HG02981 (cell line): ENCODE measurements around the gene NBL1.

Experiments
- ATAC-seq: cut with Tn5 transposase; IDR thresholded peaks from one replicate; pipeline ENCODE4 v1.9.1; 2021; ENCODE audit warnings: mild to moderate bottlenecking, moderate library complexity; ENCODE audit not compliant: unreplicated experiment

NBL1 gene, protein sequence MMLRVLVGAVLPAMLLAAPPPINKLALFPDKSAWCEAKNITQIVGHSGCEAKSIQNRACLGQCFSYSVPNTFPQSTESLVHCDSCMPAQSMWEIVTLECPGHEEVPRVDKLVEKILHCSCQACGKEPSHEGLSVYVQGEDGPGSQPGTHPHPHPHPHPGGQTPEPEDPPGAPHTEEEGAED

DNA sequence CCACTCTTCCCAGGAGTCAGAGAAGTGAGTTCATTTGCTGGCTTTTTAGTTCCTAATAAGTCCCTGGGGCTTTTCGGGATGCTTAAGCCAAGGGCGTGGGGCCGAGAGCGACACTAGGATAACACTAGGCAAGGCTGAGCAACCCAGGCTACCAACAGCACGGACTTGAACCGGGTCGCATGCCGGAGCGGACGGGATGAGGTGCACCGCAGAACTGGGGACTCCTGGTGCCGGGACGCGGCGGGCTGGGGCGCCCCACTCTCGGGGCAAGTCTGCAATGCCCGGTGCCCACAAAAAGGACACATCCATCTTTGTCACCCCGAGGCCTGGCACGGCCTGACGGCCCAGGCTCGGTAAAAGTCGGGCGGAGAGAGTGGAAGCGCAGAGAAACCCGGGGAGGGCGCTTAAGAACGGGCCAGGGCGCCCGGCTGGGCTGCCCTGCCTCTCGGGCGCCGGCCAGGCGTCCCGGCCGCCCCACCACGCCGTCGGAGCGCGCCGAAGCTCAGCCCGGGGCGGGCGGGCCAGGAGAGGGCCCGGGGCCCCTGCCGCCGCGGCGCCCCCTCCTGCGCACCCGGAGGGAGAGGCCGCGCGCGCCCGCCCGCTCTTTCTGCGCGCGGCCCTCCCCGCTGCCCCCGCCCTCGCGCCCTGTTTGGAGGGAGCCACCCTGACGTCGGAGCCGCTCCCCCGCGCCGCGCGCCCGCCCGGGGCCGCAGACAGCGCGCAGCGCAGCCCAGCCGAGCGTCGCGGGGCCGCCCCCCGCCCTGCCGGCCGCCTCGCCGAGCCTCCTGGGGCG is at the start of gene NBL1:
NBL1 (plus strand) TSS at position 710 of the 793 bp plus-strand sequence. CDS start 10,720 bp downstream, outside the sequence.
- peak; percentile 46 for ATAC-seq

DNA sequence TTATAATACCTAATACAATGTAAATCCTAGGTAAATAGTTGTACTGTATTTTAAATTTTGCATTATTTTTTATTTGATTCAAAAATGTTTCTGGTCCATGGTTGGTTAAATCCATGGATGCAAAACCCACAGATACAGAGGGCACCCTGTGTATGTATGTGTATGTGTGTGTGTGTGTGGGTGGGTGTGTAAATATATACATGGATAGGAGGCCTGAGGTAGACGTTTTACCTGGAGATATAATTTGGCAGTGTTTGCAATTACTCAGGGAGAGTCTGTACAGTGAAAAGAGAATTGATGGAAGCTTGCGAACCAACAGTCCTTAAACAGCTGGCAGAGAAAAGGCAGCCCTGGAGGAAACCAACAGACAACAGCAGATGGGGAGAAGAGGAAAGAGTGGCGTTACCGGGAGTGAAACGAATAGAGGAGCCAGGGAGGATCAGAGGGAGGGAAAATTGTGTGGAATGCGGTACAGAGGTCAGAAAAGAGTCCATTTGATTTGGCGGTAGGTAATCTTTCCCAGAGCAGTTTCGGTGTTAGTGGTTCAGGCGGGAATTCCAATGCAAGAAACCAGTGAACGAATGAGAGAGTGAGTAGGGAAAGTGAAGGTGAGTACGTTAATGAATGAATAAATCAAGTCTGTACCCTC is 47.9 kb upstream of the NBL1 start:
- ATAC-seq: no peak

DNA sequence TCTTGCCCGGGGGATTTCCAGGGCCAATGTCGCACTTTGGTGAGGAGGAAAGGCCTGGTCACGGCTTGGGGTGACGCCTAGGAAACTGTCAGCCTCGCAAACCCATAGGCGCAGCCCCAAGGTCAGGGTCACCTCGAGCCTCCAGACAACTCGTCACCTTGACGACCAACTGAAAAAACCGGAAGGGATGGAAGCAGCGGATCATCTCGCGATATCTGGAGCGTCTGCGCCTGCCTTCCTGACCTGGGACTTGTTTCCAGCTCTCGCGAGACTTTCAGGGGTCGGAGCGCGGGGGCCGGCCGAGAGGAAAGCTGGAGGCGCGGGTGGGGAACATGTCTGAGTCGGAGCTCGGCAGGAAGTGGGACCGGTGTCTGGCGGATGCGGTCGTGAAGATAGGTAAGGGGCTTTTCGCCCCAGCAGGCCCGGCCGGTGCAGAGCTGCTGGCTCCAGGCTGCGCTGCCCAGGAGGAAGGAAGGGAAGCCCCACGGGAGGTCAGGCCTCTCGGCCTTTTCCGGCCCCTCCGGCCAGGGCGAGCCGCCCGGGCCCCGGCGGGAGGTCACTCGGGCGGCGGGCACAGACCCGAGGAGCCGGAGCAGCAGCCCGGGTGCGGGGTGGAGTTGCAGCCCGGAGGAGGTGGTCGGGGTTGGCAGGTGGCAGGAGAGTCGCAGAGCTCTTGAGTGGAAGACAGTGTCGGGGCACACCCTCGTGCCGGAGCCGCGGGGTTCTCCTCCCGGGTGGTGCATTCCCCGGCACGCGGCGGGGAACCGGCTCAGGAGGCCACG is 47.2 kb upstream of the NBL1 start:
- peak; percentile 84 for ATAC-seq

DNA sequence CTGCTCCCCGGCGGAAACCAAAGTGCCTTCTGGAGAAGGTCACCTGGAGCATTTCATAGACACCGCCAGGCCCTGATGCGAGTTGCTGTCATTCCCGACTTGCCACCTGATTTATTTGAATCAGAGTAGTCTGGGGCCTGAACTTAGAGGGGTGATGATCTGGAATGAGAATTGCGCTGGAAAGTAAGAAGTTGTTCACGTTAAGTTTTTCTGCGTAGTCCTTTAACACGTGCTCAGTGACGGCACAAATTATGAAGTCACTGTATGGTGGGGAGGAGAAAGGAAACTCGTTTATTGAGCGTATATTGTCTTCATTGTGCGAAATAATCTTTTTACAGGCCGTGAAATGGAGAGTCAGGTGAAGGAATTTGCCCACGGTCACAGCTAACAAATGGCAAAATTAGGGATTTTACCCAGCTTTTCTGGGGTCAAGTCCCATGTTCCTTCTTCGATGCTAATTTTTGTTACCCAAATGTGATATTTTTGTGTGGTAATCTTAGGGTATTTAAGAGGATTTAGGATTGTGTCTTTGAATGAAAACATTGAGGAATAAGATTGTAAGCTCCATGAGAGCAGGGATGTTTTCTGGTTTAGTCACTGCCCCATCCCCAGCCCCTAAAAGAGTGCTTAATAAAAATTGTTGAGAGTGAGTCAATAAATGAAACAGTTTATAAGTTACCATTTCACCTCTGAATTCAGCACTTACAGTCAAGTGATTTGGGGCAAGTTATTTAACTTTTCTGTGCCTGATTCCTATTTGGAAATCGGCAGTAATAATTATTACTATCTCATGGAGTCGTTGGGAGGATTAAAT is 46.4 kb upstream of the NBL1 start:
- peak; percentile 9 for ATAC-seq

DNA sequence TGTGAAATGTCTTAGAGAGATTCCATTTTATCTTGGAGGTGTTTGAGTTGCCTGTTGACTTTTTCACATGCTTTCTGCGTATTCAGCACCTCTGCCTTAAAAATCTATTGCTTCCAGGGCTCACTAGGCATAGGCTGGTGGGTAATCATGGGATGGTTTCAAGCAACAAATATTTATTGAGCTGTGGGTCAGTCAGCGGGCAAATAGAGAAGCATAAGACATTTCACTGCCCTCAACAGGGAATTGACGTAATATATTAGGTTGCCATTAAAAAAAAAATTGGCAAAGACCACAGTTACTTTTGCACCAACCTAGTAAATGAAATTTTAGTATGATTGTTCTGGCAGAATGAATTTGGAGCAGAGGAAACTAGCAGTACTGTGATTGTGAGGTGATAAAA is 44.3 kb upstream of the NBL1 start:
- ATAC-seq: no peak

DNA sequence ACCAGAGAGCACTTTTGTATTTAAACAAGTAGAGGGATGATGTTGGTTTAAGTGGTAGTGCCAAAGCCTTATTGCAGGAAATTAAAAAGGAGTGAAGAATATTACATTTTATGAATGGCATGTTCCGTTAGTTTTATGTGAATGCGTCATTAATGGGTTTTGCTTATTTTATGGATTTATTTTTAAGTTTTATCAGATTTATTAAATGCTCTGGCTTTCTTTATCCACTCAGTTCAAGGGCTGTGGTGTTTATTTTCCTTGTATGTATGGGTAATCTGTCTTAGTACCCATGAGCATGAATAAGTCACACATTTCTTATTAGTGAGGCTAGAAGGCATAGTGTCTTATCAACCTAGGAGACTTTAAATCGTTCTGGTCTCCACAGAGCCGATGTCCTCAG is 41.6 kb upstream of the NBL1 start:
- no peak for ATAC-seq

DNA sequence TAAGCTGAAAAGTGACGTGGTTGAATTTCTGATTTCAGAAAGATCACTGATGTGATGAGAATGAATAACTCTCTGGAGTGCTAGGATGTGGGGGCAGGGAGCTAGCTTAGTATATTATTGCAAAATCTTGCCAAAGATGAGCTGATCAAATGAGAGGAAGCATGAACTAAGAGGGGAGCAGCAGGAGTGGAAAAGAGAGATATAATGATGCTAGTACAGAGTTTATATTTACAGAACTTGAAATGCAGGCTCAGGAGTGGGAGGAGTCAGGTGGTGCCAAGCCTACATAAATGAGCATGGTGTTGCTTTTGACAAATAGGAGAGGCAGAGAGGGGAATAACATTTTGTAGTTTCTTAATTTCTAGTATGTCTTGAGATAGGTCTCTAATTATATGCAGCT is 38.1 kb upstream of the NBL1 start:
- ATAC-seq: no peak

DNA sequence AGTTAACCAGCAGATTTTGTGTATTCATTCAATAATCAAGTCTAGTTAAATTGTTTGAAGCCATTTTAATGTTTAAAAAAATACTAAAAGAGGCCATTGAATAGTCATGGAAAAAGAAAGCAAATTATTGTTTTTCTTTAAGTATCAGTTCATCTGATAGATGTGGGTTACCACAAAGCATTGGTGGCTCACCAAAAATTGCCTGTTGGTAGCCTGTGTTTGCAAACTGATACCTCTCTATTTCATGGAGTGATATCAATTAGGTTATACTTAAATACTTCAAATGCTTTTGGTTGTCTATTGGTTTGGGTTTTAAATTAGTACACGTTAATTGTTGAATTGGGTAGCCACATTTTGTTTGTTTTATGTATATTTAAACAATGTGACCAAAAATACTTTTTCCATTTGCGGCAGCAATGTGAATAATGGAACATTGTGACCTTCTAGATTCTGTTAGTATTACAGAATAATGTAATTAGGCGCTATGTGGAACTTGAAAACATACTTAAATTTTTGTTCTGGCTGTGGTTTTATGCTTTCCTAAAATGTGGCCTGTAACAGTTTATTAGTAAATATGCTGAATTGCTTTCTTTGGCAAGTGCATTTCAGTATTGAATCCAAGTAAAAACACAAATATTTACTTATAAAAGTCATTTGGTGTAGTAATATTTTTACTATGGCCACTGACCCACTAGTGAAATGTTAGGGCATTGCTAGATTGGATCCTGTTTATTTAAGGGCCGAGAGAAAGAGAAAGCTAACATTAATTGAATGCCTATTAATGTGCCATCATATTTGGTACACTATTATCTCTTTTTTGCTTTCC is 37.1 kb upstream of the NBL1 start:
- ATAC-seq: no peak

DNA sequence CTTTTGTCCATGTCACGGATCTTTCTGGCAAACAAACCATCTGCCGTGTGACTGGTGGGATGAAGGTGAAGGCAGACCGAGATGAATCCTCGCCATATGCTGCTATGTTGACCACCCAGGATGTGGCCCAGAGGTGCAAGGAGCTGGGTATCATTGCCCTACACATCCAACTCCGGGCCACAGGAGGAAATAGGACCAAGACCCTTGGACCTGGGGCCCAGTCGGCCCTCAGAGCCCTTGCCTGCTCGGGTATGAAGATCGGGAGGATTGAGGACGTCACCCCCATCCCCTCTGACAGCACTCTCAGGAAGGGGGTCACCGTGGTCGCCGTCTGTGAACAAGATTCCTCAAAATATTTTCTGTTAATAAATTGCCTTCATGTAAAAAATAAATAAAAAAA is 35.9 kb upstream of the NBL1 start:
- no peak for ATAC-seq

DNA sequence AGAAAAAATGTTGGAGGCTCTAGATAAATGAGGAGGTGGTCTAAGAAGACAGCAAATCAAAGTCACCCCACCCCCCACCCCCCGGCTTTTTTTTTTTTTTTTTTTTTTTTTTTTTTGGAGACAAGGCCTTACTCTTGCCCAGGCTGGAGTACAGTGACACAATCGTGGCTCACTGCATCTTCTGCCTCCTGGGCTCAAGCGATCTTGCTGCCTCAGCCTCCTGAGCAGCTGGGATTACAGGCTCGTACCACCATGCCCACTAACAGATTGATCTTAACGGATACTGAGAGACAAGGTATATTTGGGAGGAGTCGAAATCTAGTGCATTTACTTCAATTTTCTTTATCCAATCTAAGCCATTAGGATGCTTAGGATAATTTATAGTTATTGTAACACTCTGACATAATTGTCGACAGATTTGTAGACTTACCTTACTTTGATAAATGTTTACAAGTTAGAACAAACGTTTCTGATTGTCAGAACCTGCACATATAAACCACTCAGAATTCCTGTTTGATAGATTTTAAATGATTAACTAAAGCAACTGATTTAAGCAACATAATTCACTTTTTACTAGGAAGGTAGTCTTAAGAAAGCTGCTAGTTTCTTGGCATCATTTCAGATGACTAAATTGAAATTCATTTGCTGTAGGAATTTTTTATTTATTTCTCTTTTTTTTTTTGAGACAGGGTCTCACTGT is 33.7 kb upstream of the NBL1 start:
- no peak for ATAC-seq

DNA sequence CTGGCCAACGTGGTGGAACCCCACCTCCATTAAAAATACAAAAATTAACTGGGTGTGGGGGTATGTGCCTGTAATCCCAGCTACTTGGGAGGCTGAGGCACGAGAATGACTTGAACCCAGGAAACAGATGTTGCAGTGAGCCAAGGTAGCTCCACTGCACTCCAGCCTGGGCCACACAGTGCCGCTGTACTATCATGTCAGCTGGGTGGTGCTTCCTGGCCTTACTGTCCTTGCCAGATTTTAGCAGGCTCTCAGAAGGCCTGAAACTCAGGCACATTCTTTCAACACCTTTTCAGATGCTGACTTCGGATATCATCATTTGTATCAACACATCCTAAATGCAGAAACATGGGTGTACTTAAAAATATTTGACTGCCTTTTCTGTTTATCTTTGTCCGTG is 31.6 kb upstream of the NBL1 start:
- ATAC-seq: no peak

DNA sequence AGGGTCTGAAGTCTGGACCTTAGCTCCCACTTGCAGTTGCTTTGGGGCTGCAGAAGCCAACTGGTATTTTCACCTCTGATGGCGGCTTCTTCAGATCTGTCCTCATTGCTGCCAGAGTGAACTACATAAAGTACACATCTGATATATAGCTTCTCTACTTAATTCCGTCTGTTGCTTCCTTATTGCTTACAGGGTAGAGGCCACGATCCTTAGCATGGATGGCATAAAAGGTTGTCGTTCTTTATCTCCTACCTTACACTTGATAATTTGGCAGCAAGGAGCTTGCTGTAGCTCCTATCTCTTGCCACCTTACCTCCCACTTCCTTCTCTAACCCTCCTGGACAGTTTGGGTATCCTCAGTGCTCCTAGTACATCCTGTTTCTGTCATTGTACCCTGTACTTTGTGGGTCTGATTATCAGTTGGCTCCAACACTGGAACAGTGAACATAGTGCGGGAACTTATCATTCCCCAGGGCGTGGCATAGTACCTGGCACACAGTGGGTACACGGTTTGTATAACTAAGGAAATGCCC is 30.9 kb upstream of the NBL1 start:
- ATAC-seq: no peak

DNA sequence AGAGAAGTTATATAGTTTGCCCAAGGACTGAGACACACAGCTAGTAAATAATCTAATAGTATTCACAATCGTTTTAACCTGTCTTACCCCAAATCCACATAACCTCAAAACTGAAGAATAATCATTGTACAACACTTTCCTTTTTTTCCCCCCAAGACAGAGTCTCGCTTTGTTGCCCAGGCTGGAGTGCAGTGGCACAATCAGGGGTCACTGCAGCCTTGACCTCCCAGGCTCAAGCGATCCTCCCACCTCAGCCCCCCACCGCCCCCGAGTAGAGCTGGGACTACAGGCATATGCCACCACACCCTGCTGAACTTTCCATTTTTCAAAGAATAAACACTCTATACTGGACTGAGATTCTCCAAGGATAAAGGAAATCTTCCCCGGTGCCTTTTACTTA is 28.7 kb upstream of the NBL1 start:
- ATAC-seq: no peak

DNA sequence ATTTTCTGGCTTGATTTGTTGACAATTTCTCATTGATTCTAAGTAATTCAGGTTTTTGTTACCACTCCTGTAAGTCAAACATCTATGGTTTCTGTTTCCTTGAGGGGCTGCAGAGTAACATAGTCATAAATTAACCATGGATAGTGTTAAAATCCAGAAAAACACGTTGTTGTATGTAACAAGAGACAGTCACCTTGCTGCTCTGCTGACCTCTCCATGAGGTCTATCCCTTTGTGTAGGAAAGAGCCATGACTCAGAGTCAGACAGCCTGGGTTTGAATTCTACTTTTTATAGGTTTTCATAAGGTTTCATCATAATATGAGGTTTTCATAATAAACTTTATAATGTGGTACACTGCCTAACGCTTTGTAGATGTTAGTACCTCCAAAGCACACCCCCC is 27.6 kb upstream of the NBL1 start:
- ATAC-seq: no peak

DNA sequence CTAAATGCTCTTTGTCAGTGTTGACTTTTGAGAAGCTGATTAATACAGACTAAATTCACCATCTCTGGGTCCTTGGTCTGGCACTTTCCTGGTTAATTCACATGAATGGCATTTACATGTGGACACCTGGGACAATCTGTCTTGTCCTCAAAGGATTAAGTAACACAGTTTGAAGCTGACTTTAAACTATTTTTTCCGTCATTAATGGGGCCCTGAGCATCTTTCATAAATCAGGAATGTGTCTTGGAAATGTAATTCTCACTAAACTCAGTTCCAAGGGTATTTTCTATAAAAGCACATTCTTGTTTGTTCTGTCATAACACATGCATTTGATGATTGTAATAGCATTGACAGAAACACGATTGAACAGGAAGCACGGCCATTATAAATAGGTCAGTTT is 26.7 kb upstream of the NBL1 start:
- no peak for ATAC-seq

DNA sequence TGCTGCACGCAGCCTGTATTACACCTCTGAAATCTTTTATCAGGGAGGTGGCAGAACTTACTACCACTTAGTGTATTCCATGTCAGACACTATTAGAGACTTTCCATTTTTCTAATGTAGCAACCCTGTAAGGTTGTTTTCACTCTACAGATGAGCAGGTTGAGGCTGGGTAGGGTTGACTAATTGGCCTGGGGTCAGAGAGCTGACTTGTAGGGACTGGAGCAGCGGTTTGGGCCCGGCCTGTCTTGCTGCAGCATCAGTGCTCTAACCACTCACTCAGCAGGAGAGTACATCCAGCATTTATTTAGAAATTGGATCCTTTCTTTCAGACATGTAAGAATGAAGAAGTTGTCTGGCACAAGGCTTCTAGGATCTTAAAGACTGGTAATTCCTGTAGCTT is 25.7 kb upstream of the NBL1 start:
- no peak for ATAC-seq

DNA sequence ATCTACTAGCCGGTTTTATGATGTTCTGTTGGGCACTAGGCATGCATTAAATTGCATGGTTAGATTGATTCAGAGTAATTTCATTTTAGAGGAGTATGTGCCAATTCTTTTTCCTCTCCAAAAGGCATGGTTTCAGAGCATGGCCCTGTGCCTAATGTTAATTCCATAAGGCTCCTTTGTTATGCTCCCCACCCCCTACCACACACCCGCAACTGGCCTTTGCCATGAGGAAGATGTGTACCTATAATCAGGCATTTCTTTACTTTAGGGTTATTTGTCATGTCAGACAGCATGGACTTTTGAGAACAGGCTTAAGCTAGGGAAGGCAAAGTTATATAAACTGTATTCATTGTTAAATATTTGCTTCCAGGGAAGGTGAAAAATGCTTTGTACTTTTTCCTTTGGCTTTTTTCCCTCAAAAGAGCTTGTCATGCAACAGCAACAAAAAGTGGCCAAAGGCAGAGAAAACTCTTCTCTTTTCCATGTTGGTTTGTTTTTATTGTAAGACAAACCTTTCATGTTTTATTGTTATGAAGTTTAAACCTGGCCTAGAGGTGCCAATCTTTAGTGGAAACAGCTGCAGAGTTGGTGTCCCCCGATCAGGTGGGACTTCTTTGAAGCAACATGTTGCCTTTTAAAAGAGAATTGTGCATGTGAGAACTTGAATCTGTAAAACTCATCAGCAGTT is 24.3 kb upstream of the NBL1 start:
- no peak for ATAC-seq

DNA sequence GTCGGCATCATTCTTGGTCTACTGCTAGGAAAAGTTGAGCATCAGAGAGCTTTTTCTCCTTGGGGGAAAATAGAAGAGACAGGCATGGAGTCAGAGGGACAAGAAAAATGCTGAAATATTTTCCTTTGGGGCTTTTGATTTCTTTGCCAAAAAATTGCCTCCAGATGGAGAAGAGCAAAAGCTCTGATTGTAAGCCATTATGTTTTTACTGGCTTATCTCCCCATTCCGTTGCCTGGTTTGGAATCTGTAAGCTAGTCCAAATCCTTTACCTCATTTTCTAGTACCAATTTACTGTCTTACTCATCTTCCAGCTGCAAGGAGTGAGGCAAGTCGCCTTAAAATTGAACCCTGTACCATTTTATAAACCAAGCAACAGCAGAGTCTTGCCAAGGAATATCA is 23.3 kb upstream of the NBL1 start:
- ATAC-seq: no peak
